ENCODE results near the gene PRKCB. TPM values are rescaled to one million over a fixed set of nuclear protein-coding genes. Genes with fewer than 3 reads are reported as not detected.

The PRKCB gene
- total RNA-seq, 1 donor from 2014 or later = 0.69 TPM

GRCh38 chr16:24087891-24088410 lies 252.2 kb downstream of the PRKCB start:
- Mint-ChIP-seq H3K9me3 (ENCODE audit: unreplicated experiment) (peaks cover 5% of the 10 kb centered on the region), H3K4me1 (ENCODE audit: low read depth, unreplicated experiment) (no peaks in the 10 kb centered on the region), H3K27me3 (ENCODE audit: unreplicated experiment) (peaks cover 3% of the 10 kb centered on the region), H3K36me3 (ENCODE audit: unreplicated experiment) (peaks cover 23% of the 10 kb centered on the region), H3K27ac (ENCODE audit: unreplicated experiment) (no peak overlapping the region), H3K4me3 (ENCODE audit: unreplicated experiment) (no peak overlapping the region)
- no peak for TF ChIP-seq CTCF (IDR thresholded peaks at IDR 0.05; ENCODE audit: partially characterized antibody, unreplicated experiment)
- no peak for DNase-seq

- H3K4me3 Mint-ChIP-seq (ENCODE audit: unreplicated experiment) = no peak overlapping the region
- no peak for DNase-seq
- peaks cover 4% of the 10 kb centered on the region for H3K9me3 Mint-ChIP-seq (ENCODE audit: unreplicated experiment)
- no peak overlapping the region for H3K27ac Mint-ChIP-seq (ENCODE audit: unreplicated experiment)
- peaks cover 23% of the 10 kb centered on the region for H3K36me3 Mint-ChIP-seq (ENCODE audit: unreplicated experiment)
- no peaks in the 10 kb centered on the region for H3K4me1 Mint-ChIP-seq (ENCODE audit: low read depth, unreplicated experiment)
- H3K27me3 Mint-ChIP-seq (ENCODE audit: unreplicated experiment) = peaks cover 3% of the 10 kb centered on the region
- TF ChIP-seq CTCF (IDR thresholded peaks at IDR 0.05; ENCODE audit: partially characterized antibody, unreplicated experiment) = no peak
Measured at GRCh38 chr16:24088767-24089166, 253.0 kb downstream of the PRKCB start.

GRCh38 chr16:24091125-24091524 lies 255.3 kb downstream of the PRKCB start:
- no peak overlapping the region for H3K27ac Mint-ChIP-seq (ENCODE audit: unreplicated experiment)
- H3K36me3 Mint-ChIP-seq (ENCODE audit: unreplicated experiment) = peaks cover 23% of the 10 kb centered on the region
- peaks cover 2% of the 10 kb centered on the region for H3K9me3 Mint-ChIP-seq (ENCODE audit: unreplicated experiment)
- no peak overlapping the region for H3K4me3 Mint-ChIP-seq (ENCODE audit: unreplicated experiment)
- no peaks in the 10 kb centered on the region for H3K4me1 Mint-ChIP-seq (ENCODE audit: low read depth, unreplicated experiment)
- DNase-seq = no peak
- TF ChIP-seq CTCF (IDR thresholded peaks at IDR 0.05; ENCODE audit: partially characterized antibody, unreplicated experiment) = no peak
- peaks cover 5% of the 10 kb centered on the region for H3K27me3 Mint-ChIP-seq (ENCODE audit: unreplicated experiment)

GRCh38 chr16:24093049-24093448 lies 257.3 kb downstream of the PRKCB start:
- no peak overlapping the region for H3K27ac Mint-ChIP-seq (ENCODE audit: unreplicated experiment)
- H3K36me3 Mint-ChIP-seq (ENCODE audit: unreplicated experiment) = peaks cover 23% of the 10 kb centered on the region
- no peak overlapping the region for H3K4me3 Mint-ChIP-seq (ENCODE audit: unreplicated experiment)
- DNase-seq = no peak
- H3K9me3 Mint-ChIP-seq (ENCODE audit: unreplicated experiment) = peaks cover 2% of the 10 kb centered on the region
- H3K27me3 Mint-ChIP-seq (ENCODE audit: unreplicated experiment) = peaks cover 5% of the 10 kb centered on the region
- no peaks in the 10 kb centered on the region for H3K4me1 Mint-ChIP-seq (ENCODE audit: low read depth, unreplicated experiment)
- no peak for TF ChIP-seq CTCF (IDR thresholded peaks at IDR 0.05; ENCODE audit: partially characterized antibody, unreplicated experiment)

GRCh38 chr16:24094660-24095059 lies 258.9 kb downstream of the PRKCB start:
- peaks cover 2% of the 10 kb centered on the region for H3K9me3 Mint-ChIP-seq (ENCODE audit: unreplicated experiment)
- H3K36me3 Mint-ChIP-seq (ENCODE audit: unreplicated experiment) = peaks cover 23% of the 10 kb centered on the region
- peaks cover 5% of the 10 kb centered on the region for H3K27me3 Mint-ChIP-seq (ENCODE audit: unreplicated experiment)
- H3K4me1 Mint-ChIP-seq (ENCODE audit: low read depth, unreplicated experiment) = no peaks in the 10 kb centered on the region
- H3K4me3 Mint-ChIP-seq (ENCODE audit: unreplicated experiment) = no peak overlapping the region
- no peak overlapping the region for H3K27ac Mint-ChIP-seq (ENCODE audit: unreplicated experiment)
- no peak for TF ChIP-seq CTCF (IDR thresholded peaks at IDR 0.05; ENCODE audit: partially characterized antibody, unreplicated experiment)
- no peak for DNase-seq
